ENCODE data around the gene COL10A1.
"Not testable (repeated sequence)": the region's sequence is repeated elsewhere in the genome, so short reads cannot be mapped to it uniquely, and the experiment has no call there.

COL10A1 gene

GRCh38 chr6:116108836-116109235, 17.1 kb downstream of the COL10A1 start:
- no peak for DNase-seq
- peaks cover 20 to 26% of the 10 kb centered on the region in 2 donors for H3K4me1 Mint-ChIP-seq (ENCODE audit: low read depth in 2 of 2)
- H3K27ac Mint-ChIP-seq, result peak overlapping the region in 1 of 2 donors; percentile 39
- H3K4me3 Mint-ChIP-seq, result no peak overlapping the region
- H3K27me3 Mint-ChIP-seq, result no peaks in the 10 kb centered on the region
- ATAC-seq (replicated peaks), result no peak
- peaks cover 22% of the 10 kb centered on the region for H3K36me3 Mint-ChIP-seq (ENCODE audit: insufficient read depth)
- no peaks in the 10 kb centered on the region for H3K9me3 Mint-ChIP-seq

DNA sequence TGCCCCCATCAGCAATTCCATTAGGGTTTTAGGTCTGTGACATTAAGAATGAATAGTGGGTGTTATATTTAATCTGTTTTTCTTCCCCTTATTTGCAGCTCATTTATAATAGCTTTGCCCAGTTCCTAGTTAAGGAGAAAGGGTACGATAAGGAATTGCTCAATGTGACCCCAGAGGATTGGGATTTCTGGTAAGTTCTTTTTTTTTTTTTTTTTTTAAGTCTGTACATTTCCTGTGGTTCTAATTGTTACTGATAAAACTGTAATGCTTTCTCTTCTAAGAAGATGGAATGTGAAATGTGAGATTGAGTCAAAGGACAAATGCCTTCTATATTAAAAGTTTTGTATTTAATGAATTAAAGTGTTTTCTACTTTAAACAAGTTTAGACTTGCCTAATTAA, 19.8 kb downstream of the COL10A1 start:
- no peaks in the 10 kb centered on the region for H3K9me3 Mint-ChIP-seq
- H3K4me3 Mint-ChIP-seq, result peak overlapping the region in 1 of 2 donors; percentile 21
- DNase-seq (no peak), ATAC-seq (replicated peaks) (no peak)
- no peaks in the 10 kb centered on the region for H3K27me3 Mint-ChIP-seq
- no peak overlapping the region for H3K27ac Mint-ChIP-seq
- H3K36me3 Mint-ChIP-seq (ENCODE audit: insufficient read depth), result peaks cover 10% of the 10 kb centered on the region
- H3K4me1 Mint-ChIP-seq (ENCODE audit: low read depth in 2 of 2), result peaks cover 45 to 46% of the 10 kb centered on the region in 2 donors

DNA sequence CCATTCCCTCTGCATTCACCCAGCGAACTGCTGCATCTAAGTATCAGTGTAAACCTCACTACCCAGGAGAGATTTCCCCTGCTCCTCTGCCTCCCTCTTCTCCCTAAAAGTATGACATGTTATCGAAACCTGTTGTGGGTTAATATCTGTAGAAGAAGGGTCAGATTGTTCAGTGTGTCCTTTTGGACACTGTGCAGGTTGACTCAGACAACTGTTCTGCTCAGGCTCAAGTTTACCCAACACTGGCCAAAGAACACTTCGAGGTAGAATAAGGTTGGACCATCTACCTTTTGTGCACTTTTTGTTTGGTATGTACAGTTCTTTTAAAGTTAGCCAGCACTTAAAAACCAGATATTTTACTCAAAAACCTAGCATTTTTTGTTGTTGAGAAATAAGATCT, 20.7 kb downstream of the COL10A1 start:
- DNase-seq, result no peak
- ATAC-seq (replicated peaks), result no peak
- no peak overlapping the region for H3K27ac Mint-ChIP-seq
- no peaks in the 10 kb centered on the region for H3K27me3 Mint-ChIP-seq
- H3K4me1 Mint-ChIP-seq (ENCODE audit: low read depth in 2 of 2), result peaks cover 47 to 49% of the 10 kb centered on the region in 2 donors
- peaks cover 9% of the 10 kb centered on the region for H3K36me3 Mint-ChIP-seq (ENCODE audit: insufficient read depth)
- H3K4me3 Mint-ChIP-seq, result no peak overlapping the region
- no peaks in the 10 kb centered on the region for H3K9me3 Mint-ChIP-seq

DNA sequence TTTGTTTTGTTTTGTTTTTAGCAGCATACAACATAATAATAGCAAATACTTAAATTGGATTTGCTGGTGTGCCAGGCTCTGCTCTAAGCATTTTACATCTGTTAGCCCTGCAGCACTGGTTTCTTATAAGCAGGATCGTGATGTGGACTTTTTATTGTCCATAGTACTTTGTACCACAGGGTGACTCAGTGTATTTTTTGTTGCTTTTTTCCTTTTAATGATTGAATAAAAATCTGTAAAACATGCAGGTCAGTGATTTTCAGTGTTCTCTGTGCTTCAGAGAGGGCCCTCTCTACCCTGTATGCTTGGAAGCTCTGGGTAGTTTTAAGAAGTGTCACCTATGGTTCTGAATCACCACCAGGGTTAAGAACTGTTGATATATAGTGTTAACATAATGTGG, 21.3 kb downstream of the COL10A1 start:
- H3K27me3 Mint-ChIP-seq, result no peaks in the 10 kb centered on the region
- ATAC-seq (replicated peaks) (no peak), DNase-seq (no peak)
- H3K4me1 Mint-ChIP-seq (ENCODE audit: low read depth in 2 of 2), result peaks cover 48 to 56% of the 10 kb centered on the region in 2 donors
- peak overlapping the region in 1 of 2 donors; percentile 14 for H3K27ac Mint-ChIP-seq
- peak overlapping the region in 1 of 2 donors; percentile 7 for H3K4me3 Mint-ChIP-seq
- no peaks in the 10 kb centered on the region for H3K9me3 Mint-ChIP-seq
- peaks cover 9% of the 10 kb centered on the region for H3K36me3 Mint-ChIP-seq (ENCODE audit: insufficient read depth)

- H3K4me1 Mint-ChIP-seq (ENCODE audit: low read depth in 2 of 2), result peaks cover 48 to 57% of the 10 kb centered on the region in 2 donors
- DNase-seq (no peak), ATAC-seq (replicated peaks) (no peak)
- H3K36me3 Mint-ChIP-seq (ENCODE audit: insufficient read depth), result peaks cover 6% of the 10 kb centered on the region
- peak overlapping the region in 1 of 2 donors; percentile 55 for H3K27ac Mint-ChIP-seq
- no peaks in the 10 kb centered on the region for H3K9me3 Mint-ChIP-seq
- H3K27me3 Mint-ChIP-seq, result no peaks in the 10 kb centered on the region
- peak overlapping the region; percentile 92 to 93 for H3K4me3 Mint-ChIP-seq
Observed at GRCh38 chr6:116102873-116103272, 23.1 kb downstream of the COL10A1 start.

GRCh38 chr6:116101790-116102189, 24.1 kb downstream of the COL10A1 start:
- Mint-ChIP-seq H3K9me3 (no peaks in the 10 kb centered on the region), H3K36me3 (ENCODE audit: insufficient read depth) (peaks cover 3% of the 10 kb centered on the region), H3K4me3 (peak overlapping the region; percentile 92 to 93), H3K4me1 (ENCODE audit: low read depth in 2 of 2) (peaks cover 48 to 57% of the 10 kb centered on the region in 2 donors), H3K27me3 (no peaks in the 10 kb centered on the region), H3K27ac (peak overlapping the region; percentile 85 to 91)
- no peak for DNase-seq
- ATAC-seq (replicated peaks), result no peak

GRCh38 chr6:116101302-116101718, 24.6 kb downstream of the COL10A1 start:
- ATAC-seq (replicated peaks) (peak; percentile 3), DNase-seq (peak in 1 of 3 experiments; percentile 60)
- H3K4me1 Mint-ChIP-seq (ENCODE audit: low read depth in 2 of 2), result peaks cover 48 to 57% of the 10 kb centered on the region in 2 donors
- H3K4me3 Mint-ChIP-seq, result peak overlapping the region; percentile 92 to 93
- H3K27ac Mint-ChIP-seq, result peak overlapping the region; percentile 85 to 91
- H3K36me3 Mint-ChIP-seq (ENCODE audit: insufficient read depth), result no peaks in the 10 kb centered on the region
- H3K9me3 Mint-ChIP-seq, result no peaks in the 10 kb centered on the region
- H3K27me3 Mint-ChIP-seq, result no peaks in the 10 kb centered on the region

- Mint-ChIP-seq H3K27me3 (no peaks in the 10 kb centered on the region), H3K27ac (peak within 1 kb of the TSS; percentile 85 to 91), H3K9me3 (no peaks in the 10 kb centered on the region), H3K4me1 (ENCODE audit: low read depth in 2 of 2) (peaks cover 42 to 51% of the 10 kb centered on the region in 2 donors), H3K36me3 (ENCODE audit: insufficient read depth) (no peaks in the 10 kb centered on the region), H3K4me3 (peak within 1 kb of the TSS; percentile 92 to 93)
- DNase-seq (peak; percentile 76 to 82 (median 82)), ATAC-seq (replicated peaks) (peak; percentile 87)
Observed at GRCh38 chr6:116100419-116101301, 25.3 kb downstream of the COL10A1 start, which contains the start of gene NT5DC1. TSS of gene NT5DC1 (plus strand) at chr6:116100853. CDS start at chr6:116100931, 78 bp downstream.

GRCh38 chr6:116099036-116099435, 26.9 kb downstream of the COL10A1 start:
- Mint-ChIP-seq H3K27me3 (no peaks in the 10 kb centered on the region), H3K9me3 (no peaks in the 10 kb centered on the region), H3K4me1 (ENCODE audit: low read depth in 2 of 2) (peaks cover 31 to 37% of the 10 kb centered on the region in 2 donors), H3K27ac (peak overlapping the region in 1 of 2 donors; percentile 47), H3K36me3 (ENCODE audit: insufficient read depth) (no peaks in the 10 kb centered on the region), H3K4me3 (no peak overlapping the region)
- ATAC-seq (replicated peaks) (no peak), DNase-seq (no peak)

DNA sequence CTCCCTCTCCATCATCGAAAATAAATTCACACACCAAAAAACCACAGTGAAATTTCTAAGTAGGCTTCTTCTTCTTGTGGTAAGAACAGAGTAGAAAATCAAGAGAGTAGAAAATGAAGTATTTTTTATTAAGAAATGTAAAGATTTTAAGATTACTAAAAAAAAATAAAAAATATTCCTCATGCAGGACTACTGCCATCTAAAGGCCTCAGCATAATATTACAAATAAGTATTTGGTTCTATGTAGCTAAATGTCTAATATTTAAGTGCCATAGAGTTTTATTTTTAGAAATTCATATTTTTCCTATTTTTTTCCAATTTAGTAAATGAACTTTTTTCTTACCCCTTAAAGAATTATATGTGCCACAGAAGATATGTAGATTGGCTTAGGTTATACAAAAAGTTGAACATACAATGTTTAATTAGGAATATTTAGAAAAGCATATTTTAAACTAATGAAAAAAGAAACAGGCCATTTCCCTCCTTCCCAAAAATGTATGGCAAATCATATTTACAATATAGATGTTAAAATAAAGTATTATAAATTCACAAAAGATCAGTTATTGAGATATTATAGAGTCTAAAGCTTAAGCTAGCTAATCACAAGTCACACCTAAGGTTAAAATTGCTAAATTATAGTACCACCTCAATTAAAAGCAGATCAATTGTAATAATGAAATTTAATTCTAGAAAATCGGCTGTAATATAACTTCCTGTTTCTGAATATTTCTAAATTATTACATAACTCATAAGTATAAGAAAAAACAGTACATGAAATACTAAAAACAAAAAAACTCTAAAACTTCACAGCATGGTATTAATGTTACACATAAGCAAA, 28.7 kb downstream of the COL10A1 start:
- ATAC-seq (replicated peaks) (no peak), DNase-seq (no peak)
- Mint-ChIP-seq H3K4me3 (no peak overlapping the region), H3K27me3 (peaks cover 6 to 11% of the 10 kb centered on the region in 2 donors), H3K36me3 (ENCODE audit: insufficient read depth) (no peaks in the 10 kb centered on the region), H3K9me3 (no peaks in the 10 kb centered on the region), H3K27ac (no peak overlapping the region), H3K4me1 (ENCODE audit: low read depth in 2 of 2) (peaks cover 14 to 21% of the 10 kb centered on the region in 2 donors)

DNA sequence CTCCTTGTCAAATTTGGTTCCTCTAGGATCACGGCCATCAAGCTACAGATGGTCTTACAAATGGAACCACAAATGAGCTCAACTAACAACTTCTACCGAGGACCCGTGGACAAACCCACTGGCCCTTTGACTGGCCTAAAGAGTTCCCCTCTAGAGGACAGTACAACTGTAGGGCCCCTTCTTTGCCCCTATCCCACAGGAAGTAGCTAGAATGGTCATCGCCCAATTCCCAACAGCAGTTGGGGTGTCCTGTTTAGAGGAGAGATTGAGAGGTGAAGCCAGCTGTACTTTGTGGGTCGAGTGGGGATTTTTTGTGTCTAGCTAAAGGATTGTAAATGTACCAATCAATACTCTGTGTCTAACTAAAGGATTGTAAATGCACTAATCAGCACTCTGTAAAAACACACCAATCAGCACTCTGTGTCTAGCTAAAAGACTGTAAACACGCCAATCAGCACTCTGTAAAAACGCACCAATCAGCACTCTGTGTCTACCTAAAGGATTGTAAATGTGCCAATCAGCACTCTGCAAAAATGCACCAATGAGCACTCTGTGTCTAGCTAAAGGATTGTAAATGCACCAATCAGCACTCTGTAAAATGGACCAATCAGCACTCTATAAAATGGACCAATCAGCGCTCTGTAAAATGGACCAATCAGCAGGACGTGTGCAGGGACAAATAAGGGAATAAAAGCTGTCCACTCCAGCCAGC, 29.7 kb downstream of the COL10A1 start:
- H3K9me3 Mint-ChIP-seq; ATAC-seq (replicated peaks); H3K27ac Mint-ChIP-seq; H3K4me3 Mint-ChIP-seq; DNase-seq; H3K36me3 Mint-ChIP-seq (ENCODE audit: insufficient read depth): not testable (repeated sequence)
- H3K27me3 Mint-ChIP-seq, result peaks cover 6 to 13% of the 10 kb centered on the region in 2 donors
- peaks cover 4 to 11% of the 10 kb centered on the region in 2 donors for H3K4me1 Mint-ChIP-seq (ENCODE audit: low read depth in 2 of 2)

GRCh38 chr6:116094041-116094440, 31.9 kb downstream of the COL10A1 start:
- Mint-ChIP-seq H3K36me3 (ENCODE audit: insufficient read depth) (no peaks in the 10 kb centered on the region), H3K27ac (no peak overlapping the region), H3K9me3 (no peaks in the 10 kb centered on the region), H3K4me1 (ENCODE audit: low read depth in 2 of 2) (peaks cover 0 to 2% of the 10 kb centered on the region in 2 donors), H3K27me3 (peaks cover 6 to 13% of the 10 kb centered on the region in 2 donors), H3K4me3 (no peak overlapping the region)
- DNase-seq (no peak), ATAC-seq (replicated peaks) (no peak)

DNA sequence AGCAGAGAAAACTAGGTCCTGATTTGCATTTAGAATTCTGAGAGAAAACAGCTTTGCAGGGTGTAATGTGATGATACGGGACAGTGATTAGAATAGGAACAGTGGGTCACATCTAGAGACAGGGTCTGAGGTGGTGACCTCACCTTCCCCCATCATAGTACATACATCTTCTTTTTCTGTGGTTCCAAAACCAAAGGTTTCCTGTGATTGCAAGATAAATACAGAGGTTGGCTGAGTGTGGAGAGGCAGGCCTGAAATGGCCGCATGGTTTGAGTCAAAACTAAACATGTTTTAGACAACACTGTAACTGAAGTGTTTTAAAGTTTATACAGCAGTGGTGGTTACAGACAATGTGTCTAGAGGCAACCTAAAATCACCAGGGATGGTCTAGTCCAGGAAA, 35.7 kb downstream of the COL10A1 start:
- DNase-seq (no peak), ATAC-seq (replicated peaks) (peak; percentile 56)
- H3K36me3 Mint-ChIP-seq (ENCODE audit: insufficient read depth), result no peaks in the 10 kb centered on the region
- H3K27me3 Mint-ChIP-seq, result peaks cover 6 to 13% of the 10 kb centered on the region in 2 donors
- no peak overlapping the region for H3K4me3 Mint-ChIP-seq
- H3K4me1 Mint-ChIP-seq (ENCODE audit: low read depth in 2 of 2), result peaks cover 0 to 2% of the 10 kb centered on the region in 2 donors
- H3K27ac Mint-ChIP-seq, result no peak overlapping the region
- H3K9me3 Mint-ChIP-seq, result no peaks in the 10 kb centered on the region
